Activated CD8-positive, alpha-beta memory T cell treated with anti-CD3 and anti-CD28 coated beads, Interleukin-2, amount 50 U/mL, for 24 hours (primary cell): ENCODE results near the gene LGALS12.

Experiments used
- DNase-seq: peaks from one replicate; pipeline ENCODE4 v3.0.0-alpha.2; 2020; ENCODE audit errors: extremely low read depth

LGALS12 gene

GRCh38 chr11:63560506-63561180, 54.8 kb downstream of the LGALS12 start:
- DNase-seq: no peak

DNA sequence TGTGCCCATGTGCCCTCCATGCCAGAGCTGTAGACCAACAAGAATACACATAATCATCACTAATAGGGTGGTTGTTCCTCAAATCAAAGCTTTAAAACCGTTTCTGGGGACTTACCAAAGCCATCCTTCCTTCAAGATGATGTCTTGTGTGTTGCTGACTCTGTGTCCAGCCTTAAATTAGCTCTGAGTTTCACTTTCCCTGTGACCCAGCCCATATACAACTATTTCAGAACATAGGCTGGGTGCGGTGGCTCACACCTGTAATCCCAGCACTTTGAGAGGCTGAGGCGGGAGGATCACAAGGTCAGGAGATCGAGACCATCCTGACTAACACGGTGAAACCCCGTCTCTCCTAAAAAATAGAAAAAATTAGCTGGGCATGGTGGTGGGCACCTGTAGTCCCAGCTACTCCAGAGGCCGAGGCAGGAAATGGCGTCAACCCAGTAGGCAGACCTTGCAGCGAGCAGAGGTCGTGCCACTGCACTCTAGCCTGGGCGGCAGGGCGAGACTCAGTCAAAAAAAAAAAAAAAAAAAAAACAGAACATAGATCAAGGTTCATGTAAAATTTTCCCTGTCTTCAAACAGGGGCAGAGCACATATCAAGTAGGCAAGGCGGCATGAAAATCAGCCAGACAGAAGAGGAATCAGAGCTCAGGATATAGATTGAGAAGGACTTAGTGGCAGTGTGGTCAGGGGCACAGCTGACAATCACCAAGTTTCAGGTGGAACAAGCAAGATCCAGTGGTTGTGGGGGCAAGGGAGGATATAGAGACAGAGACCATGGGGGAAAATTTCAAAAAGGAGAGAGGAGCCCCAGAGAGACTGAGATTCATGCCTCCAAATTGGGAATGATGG, 57.5 kb downstream of the LGALS12 start, which contains the start of gene PLAAT2:
Gene PLAAT2 (minus strand): TSS at position 179 of the 855 bp plus-strand sequence. CDS start 55 bp downstream, at position 124.
- DNase-seq: no peak

DNA sequence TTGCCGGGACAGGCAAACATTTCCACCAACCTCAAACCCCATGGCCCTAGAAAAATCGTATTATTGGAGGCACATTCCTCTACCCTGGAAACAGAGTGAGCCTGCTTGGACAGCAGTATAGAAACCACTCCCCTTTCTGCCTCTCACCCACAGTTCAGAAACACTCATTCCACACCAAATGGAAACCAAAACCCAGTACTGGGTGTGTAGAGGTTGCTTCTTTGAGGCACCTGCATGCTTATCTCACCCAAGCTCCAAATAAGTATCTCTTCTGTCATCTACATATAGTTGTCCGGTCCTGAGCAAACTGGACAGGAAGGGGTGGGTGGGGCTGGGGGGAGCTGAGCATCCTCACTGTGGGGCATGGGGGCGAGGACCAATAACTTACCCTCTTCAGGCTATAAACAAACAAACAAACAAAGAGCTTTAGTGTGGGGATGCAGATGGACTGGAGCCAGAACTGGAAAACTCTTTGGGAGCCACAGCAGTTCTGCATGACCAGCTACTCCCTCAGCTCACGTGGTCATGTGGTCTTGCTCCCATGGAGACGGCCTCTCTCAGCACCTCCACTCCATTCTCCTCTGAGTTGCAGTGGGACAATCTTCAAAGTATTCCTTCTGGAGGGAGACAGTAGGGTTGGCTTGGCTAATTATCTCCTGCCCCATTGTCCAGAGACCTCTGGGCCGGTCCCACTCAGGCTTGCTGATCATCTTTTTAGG, 58.3 kb downstream of the LGALS12 start:
- DNase-seq: no peak

DNA sequence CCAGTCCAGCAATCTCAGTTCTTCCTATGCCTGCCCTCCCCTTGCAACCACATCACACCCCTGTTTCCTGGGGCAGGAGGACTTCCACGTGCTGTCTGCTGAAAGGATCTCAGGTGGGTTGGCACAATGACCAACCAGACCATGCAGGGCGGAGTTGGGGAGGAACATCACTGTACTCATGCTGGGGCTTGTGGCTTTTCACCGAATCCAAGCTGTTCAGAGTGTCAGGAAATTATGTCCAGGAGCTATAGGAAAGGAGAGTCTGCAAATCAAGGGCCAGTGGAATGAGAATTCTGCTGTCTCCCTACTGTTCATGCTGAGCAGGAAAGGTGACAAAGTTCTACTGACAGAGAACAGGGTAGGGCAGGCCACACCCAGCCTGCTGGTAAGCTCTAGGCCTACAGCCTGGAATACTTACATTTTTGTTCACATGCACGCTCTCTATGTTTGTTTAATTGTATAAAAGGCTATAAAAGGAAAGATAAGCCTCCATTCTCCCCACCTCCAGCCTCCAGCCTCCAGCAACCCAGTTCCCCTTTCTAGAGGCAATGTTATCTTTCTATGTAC, 59.0 kb downstream of the LGALS12 start:
- DNase-seq: no peak
